CD14-positive monocyte (primary cell): ENCODE results near the gene ADGRF1. TPM values are rescaled to one million over a fixed set of nuclear protein-coding genes. Genes with fewer than 3 reads are reported as not detected.

ENCODE experiments used
- DNase-seq, 3 donors: peaks; one replicate each; pipeline ENCODE4 v3.0.0-alpha.2; 2011 to 2022
- H2AFZ ChIP-seq: 2 replicates; pipeline ENCODE4 v1.6.0; 2012; ENCODE audit warnings: mild to moderate bottlenecking, low read depth, low read length, inconsistent platforms; ENCODE audit not compliant: insufficient read depth, poor library complexity, severe bottlenecking
- H3K27ac ChIP-seq, 2 donors: 1 replicate in 1 of 2; 2 replicates in 1 of 2; pipeline ENCODE4 v1.5.1; 2012 to 2013; ENCODE audit warnings: low read length in 2 of 2, control low read depth in 1 of 2, inconsistent platforms in 1 of 2, low read depth in 1 of 2, mild to moderate bottlenecking in 1 of 2
- H3K27me3 ChIP-seq, 2 donors: one replicate each; pipeline versions ENCODE4 v1.6.0 to v1.6.1; 2011 to 2013; ENCODE audit warnings: low read length in 2 of 2; ENCODE audit not compliant: control insufficient read depth in 2 of 2, insufficient read depth in 2 of 2
- H3K36me3 ChIP-seq, 2 donors: replicated peaks in 1 of 2; 1 replicate in 1 of 2; 2 replicates in 1 of 2; pipeline versions ENCODE4 v1.5.1 to v1.6.1; 2012 to 2013; ENCODE audit warnings: low read length in 2 of 2, control low read depth in 1 of 2, inconsistent platforms in 1 of 2, mild to moderate bottlenecking in 1 of 2; ENCODE audit not compliant: insufficient read depth in 2 of 2, control insufficient read depth in 1 of 2
- H3K4me1 ChIP-seq, 2 donors: 1 replicate in 1 of 2; 2 replicates in 1 of 2; pipeline versions ENCODE4 v1.5.1 to v1.6.1; 2012 to 2013; ENCODE audit warnings: low read length in 2 of 2, control low read depth in 1 of 2, inconsistent platforms in 1 of 2, mild to moderate bottlenecking in 1 of 2, moderate library complexity in 1 of 2; ENCODE audit not compliant: insufficient read depth in 2 of 2, control insufficient read depth in 1 of 2
- H3K4me2 ChIP-seq: replicated peaks from 2 replicates; pipeline ENCODE3; 2012; ENCODE audit warnings: low read length, moderate library complexity, mild to moderate bottlenecking; ENCODE audit not compliant: poor library complexity, severe bottlenecking; ENCODE audit errors: extremely low read depth
- H3K4me3 ChIP-seq, 3 experiments: fragments of 200-600 bp in 1 of 3; sonication (generic) in 1 of 3; replicated peaks in 1 of 3; 1 replicate in 2 of 3; 2 replicates in 1 of 3; pipeline ENCODE4 v1.5.1; 2011 to 2013; ENCODE audit warnings: low read length in 3 of 3, mild to moderate bottlenecking in 3 of 3, control low read depth in 2 of 3, low read depth in 2 of 3, inconsistent platforms in 1 of 3, moderate library complexity in 1 of 3
- H3K79me2 ChIP-seq: 2 replicates; pipeline ENCODE4 v1.6.0; 2012; ENCODE audit warnings: mild to moderate bottlenecking, control low read depth, inconsistent platforms, low read length, moderate library complexity; ENCODE audit not compliant: insufficient read depth
- H3K9ac ChIP-seq: 2 replicates; pipeline ENCODE4 v1.6.0; 2017; ENCODE audit warnings: low read length, mild to moderate bottlenecking; ENCODE audit not compliant: insufficient read depth, poor library complexity, severe bottlenecking
- H3K9me3 ChIP-seq, 2 donors: replicated peaks in 1 of 2; 1 replicate in 1 of 2; 2 replicates in 1 of 2; pipeline versions ENCODE4 v1.5.1 to v1.6.1; 2012 to 2013; ENCODE audit warnings: low read length in 2 of 2, control low read depth in 1 of 2; ENCODE audit not compliant: control insufficient read depth in 1 of 2, insufficient read depth in 1 of 2
- H4K20me1 ChIP-seq: 2 replicates; pipeline ENCODE4 v1.6.0; 2012; ENCODE audit warnings: mild to moderate bottlenecking, low read length, control low read depth, moderate library complexity; ENCODE audit not compliant: insufficient read depth
- H3K27ac Mint-ChIP-seq, 7 donors: one replicate each; pipeline ENCODE4 v1.8.0; 2020; ENCODE audit warnings: mild to moderate bottlenecking in 7 of 7, mixed read lengths in 7 of 7, moderate library complexity in 6 of 7, inconsistent platforms in 2 of 7
- H3K27me3 Mint-ChIP-seq, 3 donors: one replicate each; pipeline ENCODE4 v1.8.0; 2021 to 2022; ENCODE audit warnings: low read depth in 3 of 3, mild to moderate bottlenecking in 3 of 3, mixed read lengths in 3 of 3, moderate library complexity in 3 of 3, inconsistent platforms in 1 of 3
- H3K36me3 Mint-ChIP-seq, 2 donors: one replicate each; pipeline ENCODE4 v1.8.0; 2020; ENCODE audit warnings: mixed read lengths in 2 of 2, inconsistent platforms in 1 of 2, mild to moderate bottlenecking in 1 of 2
- H3K4me1 Mint-ChIP-seq: one replicate; pipeline ENCODE4 v1.8.0; 2020; ENCODE audit warnings: mild to moderate bottlenecking, mixed read lengths
- H3K4me3 Mint-ChIP-seq, 2 donors: one replicate each; pipeline ENCODE4 v1.8.0; 2020; ENCODE audit warnings: mild to moderate bottlenecking in 2 of 2, mixed read lengths in 2 of 2, moderate library complexity in 1 of 2
- H3K9me3 Mint-ChIP-seq, 7 donors: one replicate each; pipeline ENCODE4 v1.8.0; 2020 to 2022; ENCODE audit warnings: mixed read lengths in 7 of 7, mild to moderate bottlenecking in 6 of 7, moderate library complexity in 6 of 7, inconsistent platforms in 2 of 7
- WGBS: methylation state at CpG from one replicate; pipeline ENCODE4 v1.1.5; 2013; ENCODE audit warnings: missing lambda C conversion rate; ENCODE audit not compliant: insufficient coverage; 5-methylcytosine and 5-hydroxymethylcytosine counted together
- intact Hi-C, 2 donors: fragments of 100-400 bp; cut with micrococcal nuclease; formaldehyde crosslinking; loops; one replicate each; pipeline versions ENCODE4 v1.15.0 to v1.15.1; 2023
- polyA plus RNA-seq, 3 donors: library from polyadenylated mRNA; depleted of rRNA in 1 of 3; unstranded in 2 of 3; stranded (reverse) in 1 of 3; fragments of 300-500 nt in 2 of 3; fragments of >200 nt in 1 of 3; fragmentation: Illumina TruSeq in 2 of 3; gene quantifications; 1 replicate in 2 of 3; 2 replicates in 1 of 3; pipeline ENCODE4 v1.2.3, GENCODE V29; 2012 to 2021
- TF ChIP-seq, protein P1 (sequence below): fragments of 200-600 bp; IDR thresholded peaks from one replicate; pipeline ENCODE4 v1.8.0; 2022; ENCODE audit warnings: antibody characterized with exemption, mild to moderate bottlenecking

ADGRF1 gene
- polyA plus RNA-seq, 3 donors = 0.03 TPM; not detected in 2

- Histone ChIP-seq H3K9me3 (no peaks in the 10 kb centered on the region), H3K79me2 (no peaks in the 10 kb centered on the region), H2AFZ (no peak overlapping the region), H3K4me3 (no peak overlapping the region), H3K4me1 (peaks cover 5 to 7% of the 10 kb centered on the region in 2 donors), H3K36me3 (no peaks in the 10 kb centered on the region), H3K4me2 (no peak overlapping the region), H3K27me3 (no peaks in the 10 kb centered on the region), H4K20me1 (no peaks in the 10 kb centered on the region), H3K27ac (no peak overlapping the region), H3K9ac (no peak overlapping the region)
- TF ChIP-seq, protein P1, sequence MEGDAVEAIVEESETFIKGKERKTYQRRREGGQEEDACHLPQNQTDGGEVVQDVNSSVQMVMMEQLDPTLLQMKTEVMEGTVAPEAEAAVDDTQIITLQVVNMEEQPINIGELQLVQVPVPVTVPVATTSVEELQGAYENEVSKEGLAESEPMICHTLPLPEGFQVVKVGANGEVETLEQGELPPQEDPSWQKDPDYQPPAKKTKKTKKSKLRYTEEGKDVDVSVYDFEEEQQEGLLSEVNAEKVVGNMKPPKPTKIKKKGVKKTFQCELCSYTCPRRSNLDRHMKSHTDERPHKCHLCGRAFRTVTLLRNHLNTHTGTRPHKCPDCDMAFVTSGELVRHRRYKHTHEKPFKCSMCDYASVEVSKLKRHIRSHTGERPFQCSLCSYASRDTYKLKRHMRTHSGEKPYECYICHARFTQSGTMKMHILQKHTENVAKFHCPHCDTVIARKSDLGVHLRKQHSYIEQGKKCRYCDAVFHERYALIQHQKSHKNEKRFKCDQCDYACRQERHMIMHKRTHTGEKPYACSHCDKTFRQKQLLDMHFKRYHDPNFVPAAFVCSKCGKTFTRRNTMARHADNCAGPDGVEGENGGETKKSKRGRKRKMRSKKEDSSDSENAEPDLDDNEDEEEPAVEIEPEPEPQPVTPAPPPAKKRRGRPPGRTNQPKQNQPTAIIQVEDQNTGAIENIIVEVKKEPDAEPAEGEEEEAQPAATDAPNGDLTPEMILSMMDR = no peak
- no peak for DNase-seq
- Mint-ChIP-seq H3K4me3 (no peak overlapping the region), H3K36me3 (no peaks in the 10 kb centered on the region), H3K27ac (no peak overlapping the region), H3K27me3 (peaks cover 0 to 1% (median 0%) of the 10 kb centered on the region in 3 donors), H3K4me1 (peaks cover 14% of the 10 kb centered on the region), H3K9me3 (no peaks in the 10 kb centered on the region)
- intact Hi-C loops = no loop called here
These were observed 59.1 kb downstream of the ADGRF1 start for GRCh38 chr6:46983007-46983411.

- H4K20me1 ChIP-seq = no peaks in the 10 kb centered on the region
- H3K9me3 Mint-ChIP-seq = no peaks in the 10 kb centered on the region
These were observed 62.9 kb downstream of the ADGRF1 start for GRCh38 chr6:46979206-46979605.

More at GRCh38 chr6:46979206-46979605, 62.9 kb downstream of the ADGRF1 start:
- no peak overlapping the region for H3K4me3 ChIP-seq
- H3K79me2 ChIP-seq = no peaks in the 10 kb centered on the region
- Mint-ChIP-seq H3K4me1 (no peaks in the 10 kb centered on the region), H3K36me3 (no peaks in the 10 kb centered on the region), H3K27me3 (no peaks in the 10 kb centered on the region), H3K27ac (no peak overlapping the region), H3K4me3 (no peak overlapping the region)
- WGBS = 93% methylated on average over 3 of the region's 4 CpGs
- TF ChIP-seq, protein P1 = no peak
- DNase-seq = no peak
- H3K9ac ChIP-seq = no peak overlapping the region
- no peak overlapping the region for H3K4me2 ChIP-seq
- H3K4me1 ChIP-seq = no peaks in the 10 kb centered on the region
- no peaks in the 10 kb centered on the region for H3K27me3 ChIP-seq
- no peaks in the 10 kb centered on the region for H3K9me3 ChIP-seq
- no peak overlapping the region for H2AFZ ChIP-seq
- H3K36me3 ChIP-seq = no peaks in the 10 kb centered on the region
- no peak overlapping the region for H3K27ac ChIP-seq
- intact Hi-C loops = no loop called here
